Liver (tissue), 9 donors: Measurements from ENCODE around the gene VCP. TPM values are rescaled to one million over a fixed set of nuclear protein-coding genes. Genes with fewer than 3 reads are reported as not detected.
A peak's percentile ranks its signal among the peaks of the same experiment; 100 is the strongest.

Experiments used
- DNase-seq: peaks from one replicate; pipeline ENCODE4 v3.0.0-alpha.2; 2017; ENCODE audit warnings: low spot score
- H3K27ac ChIP-seq, 2 donors: one replicate each; pipeline ENCODE4 v1.7.0; 2013; ENCODE audit warnings: inconsistent platforms in 2 of 2, low read length in 2 of 2, control low read depth in 1 of 2, low read depth in 1 of 2, mild to moderate bottlenecking in 1 of 2
- H3K27me3 ChIP-seq, 4 donors: one replicate each; pipeline versions ENCODE4 v1.6.1 to v1.7.0; 2013; ENCODE audit warnings: low read length in 3 of 4, inconsistent platforms in 1 of 4, mild to moderate bottlenecking in 1 of 4, moderate library complexity in 1 of 4; ENCODE audit not compliant: control insufficient read depth in 4 of 4, insufficient read depth in 4 of 4
- H3K36me3 ChIP-seq, 4 donors: one replicate each; pipeline versions ENCODE4 v1.6.1 to v1.7.0; 2013; ENCODE audit warnings: low read length in 3 of 4, mild to moderate bottlenecking in 3 of 4, low read depth in 1 of 4, moderate library complexity in 1 of 4; ENCODE audit not compliant: control insufficient read depth in 4 of 4, insufficient read depth in 3 of 4
- H3K4me1 ChIP-seq, 4 donors: one replicate each; pipeline versions ENCODE4 v1.6.1 to v1.7.0; 2013; ENCODE audit warnings: low read length in 3 of 4, mild to moderate bottlenecking in 3 of 4, moderate library complexity in 1 of 4; ENCODE audit not compliant: control insufficient read depth in 4 of 4, insufficient read depth in 4 of 4
- H3K4me3 ChIP-seq, 3 donors: one replicate each; pipeline versions ENCODE4 v1.6.1 to v1.7.0; 2013; ENCODE audit warnings: low read length in 3 of 3, control low read depth in 1 of 3, low read depth in 1 of 3, mild to moderate bottlenecking in 1 of 3
- H3K9ac ChIP-seq, 2 donors: one replicate each; pipeline ENCODE4 v1.7.0; 2013; ENCODE audit warnings: low read length in 2 of 2, mild to moderate bottlenecking in 2 of 2, moderate library complexity in 2 of 2, control low read depth in 1 of 2, low read depth in 1 of 2
- H3K9me3 ChIP-seq, 4 donors: one replicate each; pipeline versions ENCODE4 v1.6.1 to v1.7.0; 2013; ENCODE audit warnings: low read length in 3 of 4; ENCODE audit not compliant: control insufficient read depth in 4 of 4
- ATF3 ChIP-seq: IDR thresholded peaks from 2 replicates; pipeline ENCODE4 v1.6.1; 2016; ENCODE audit warnings: antibody characterized with exemption
- CTCF ChIP-seq: fragments of 150-350 bp; IDR thresholded peaks from 2 replicates; pipeline ENCODE4 v1.5.1; 2017; ENCODE audit warnings: improper control_type of control experiment, low read depth, low read length; ENCODE audit not compliant: missing input control
- EGR1 ChIP-seq, 2 donors: IDR thresholded peaks; 2 replicates each; pipeline ENCODE4 v1.6.1; 2016 to 2018; ENCODE audit warnings: antibody characterized with exemption in 2 of 2, low read depth in 2 of 2
- FOXA1 ChIP-seq: IDR thresholded peaks from 2 replicates; pipeline ENCODE4 v1.6.1; 2016; ENCODE audit warnings: antibody characterized with exemption
- FOXA2 ChIP-seq: IDR thresholded peaks from 2 replicates; pipeline ENCODE4 v1.6.1; 2016; ENCODE audit warnings: antibody characterized with exemption
- GABPA ChIP-seq, 2 donors: IDR thresholded peaks in 1 of 2; conservative IDR thresholded peaks in 1 of 2; 2 replicates each; pipeline ENCODE4 v1.6.1; 2016; ENCODE audit warnings: antibody characterized with exemption in 2 of 2, mild to moderate bottlenecking in 1 of 2, moderate library complexity in 1 of 2
- HNF4A ChIP-seq, 2 donors: conservative IDR thresholded peaks; 2 replicates each; pipeline ENCODE4 v1.6.1; 2016; ENCODE audit warnings: antibody characterized with exemption in 2 of 2, mild to moderate bottlenecking in 2 of 2
- HNF4G ChIP-seq: IDR thresholded peaks from 2 replicates; pipeline ENCODE4 v1.6.1; 2016; ENCODE audit warnings: antibody characterized with exemption
- JUND ChIP-seq, 2 donors: IDR thresholded peaks; 2 replicates each; pipeline ENCODE4 v1.6.1; 2016; ENCODE audit warnings: antibody characterized with exemption in 2 of 2
- MAX ChIP-seq: IDR thresholded peaks from 2 replicates; pipeline ENCODE4 v1.6.1; 2016; ENCODE audit warnings: antibody characterized with exemption
- NR2F2 ChIP-seq: IDR thresholded peaks from 2 replicates; pipeline ENCODE4 v1.6.1; 2016; ENCODE audit warnings: antibody characterized with exemption
- RAD21 ChIP-seq, 2 donors: IDR thresholded peaks; 2 replicates each; pipeline ENCODE4 v1.6.1; 2016; ENCODE audit warnings: antibody characterized with exemption in 2 of 2, mild to moderate bottlenecking in 2 of 2
- REST ChIP-seq: IDR thresholded peaks from 2 replicates; pipeline ENCODE4 v1.6.1; 2016; ENCODE audit warnings: antibody characterized with exemption, mild to moderate bottlenecking
- RXRA ChIP-seq, 2 donors: IDR thresholded peaks; 2 replicates each; pipeline ENCODE4 v1.6.1; 2017 to 2018; ENCODE audit warnings: antibody characterized with exemption in 2 of 2, mild to moderate bottlenecking in 1 of 2
- SP1 ChIP-seq: IDR thresholded peaks from 2 replicates; pipeline ENCODE4 v1.6.1; 2018; ENCODE audit warnings: antibody characterized with exemption, mild to moderate bottlenecking
- TAF1 ChIP-seq: conservative IDR thresholded peaks from 2 replicates; pipeline ENCODE4 v1.6.1; 2016; ENCODE audit warnings: antibody characterized with exemption, mild to moderate bottlenecking
- YY1 ChIP-seq: IDR thresholded peaks from 2 replicates; pipeline ENCODE4 v1.6.1; 2016; ENCODE audit warnings: antibody characterized with exemption, mild to moderate bottlenecking
- ZBTB33 ChIP-seq: IDR thresholded peaks from 2 replicates; pipeline ENCODE4 v1.6.1; 2016; ENCODE audit warnings: antibody characterized with exemption
- WGBS: extraction: QIAGEN DNeasy Blood & Tissue Kit; methylation state at CpG from one replicate; pipeline ENCODE4 v1.1.7; 2013; 5-methylcytosine and 5-hydroxymethylcytosine counted together
- polyA plus RNA-seq, 2 donors: library from polyadenylated mRNA; stranded (reverse) in 1 of 2; unstranded in 1 of 2; fragments of 200-250 nt in 1 of 2; fragments of >200 nt in 1 of 2; fragmentation: Nextera tagmentation in 1 of 2; extraction: Ambion mirVana in 1 of 2; gene quantifications; one replicate each; pipeline versions ENCODE4 v1.2.1 to v1.2.3, GENCODE V29; 2013 to 2015
- total RNA-seq, 2 donors: library from RNA; depleted of rRNA; stranded (reverse); fragments of >200 nt; gene quantifications; one replicate each; pipeline ENCODE4 v1.2.3, GENCODE V29; 2014
- donor health status: healthy.
- donor health status: healthy.
- donor health status: healthy.
- donor health status: healthy.
- donor health status: healthy.

Gene VCP
- total and polyA plus RNA-seq, 4 donors = 57.6 to 248 (median 153) TPM

GRCh38 chr9:35079426-35080341 is 7.3 kb upstream of the VCP start, which contains the start of gene FANCG:
FANCG (minus strand) TSS chr9:35079942; CDS start chr9:35079524, 418 bp downstream.
- peak; percentile 86 for DNase-seq
- peak within 1 kb of the TSS; percentile 32 to 75 for H3K27ac ChIP-seq
- TF ChIP-seq GABPA (IDR thresholded peaks at IDR 0.05 in 1 of 2, conservative IDR thresholded peaks at IDR 0.05 in 1 of 2) = peak; percentile 68 to 87
- TF ChIP-seq TAF1 = no peak
- TF ChIP-seq FOXA1 = no peak
- TF ChIP-seq HNF4A (conservative IDR thresholded peaks at IDR 0.05) = peak in 1 of 2 donors; percentile 15
- TF ChIP-seq REST = peak; percentile 19
- TF ChIP-seq FOXA2 = peak; percentile 9
- TF ChIP-seq JUND (IDR thresholded peaks at IDR 0.05) = no peak
- TF ChIP-seq RXRA (IDR thresholded peaks at IDR 0.05) = peak; percentile 20 to 38
- no peak for TF ChIP-seq CTCF
- no peak for TF ChIP-seq ATF3
- TF ChIP-seq YY1 = peak; percentile 88
- TF ChIP-seq NR2F2 = no peak
- peak; percentile 53 for TF ChIP-seq SP1
- peak; percentile 80 for TF ChIP-seq MAX
- TF ChIP-seq EGR1 (IDR thresholded peaks at IDR 0.05; ENCODE audit: low read depth in 2 of 2) = no peak
- TF ChIP-seq ZBTB33 = peak; percentile 79
- TF ChIP-seq RAD21 (IDR thresholded peaks at IDR 0.05) = no peak
- TF ChIP-seq HNF4G = no peak
- under 1% methylated on average over 67 of the region's 67 CpGs for WGBS
- no peaks in the 10 kb centered on the region for H3K27me3 ChIP-seq
- H3K4me3 ChIP-seq = peak within 1 kb of the TSS; percentile 88 to 95 (median 95)
- no peaks in the 10 kb centered on the region for H3K9me3 ChIP-seq
- H3K9ac ChIP-seq = peak within 1 kb of the TSS; percentile 4 to 8
- H3K4me1 ChIP-seq = peaks cover 2 to 17% (median 14%) of the 10 kb centered on the region in 4 donors
- H3K36me3 ChIP-seq = peaks cover 0 to 5% (median 0%) of the 10 kb centered on the region in 4 donors
